PC-9 (cell line): ENCODE data around the gene FCN2.

Experiments used
- EZH2 ChIP-seq: fragments of 200-600 bp; sonication (generic); IDR thresholded peaks from 2 replicates; pipeline ENCODE4 v1.8.0; 2017; ENCODE audit warnings: antibody characterized with exemption, low read depth
- TF ChIP-seq, protein P1 (sequence below): fragments of 200-600 bp; sonication (generic); conservative IDR thresholded peaks from 2 replicates; pipeline ENCODE4 v1.6.1; 2017; ENCODE audit warnings: mixed run types, antibody characterized with exemption, mild to moderate bottlenecking, moderate library complexity

DNA sequence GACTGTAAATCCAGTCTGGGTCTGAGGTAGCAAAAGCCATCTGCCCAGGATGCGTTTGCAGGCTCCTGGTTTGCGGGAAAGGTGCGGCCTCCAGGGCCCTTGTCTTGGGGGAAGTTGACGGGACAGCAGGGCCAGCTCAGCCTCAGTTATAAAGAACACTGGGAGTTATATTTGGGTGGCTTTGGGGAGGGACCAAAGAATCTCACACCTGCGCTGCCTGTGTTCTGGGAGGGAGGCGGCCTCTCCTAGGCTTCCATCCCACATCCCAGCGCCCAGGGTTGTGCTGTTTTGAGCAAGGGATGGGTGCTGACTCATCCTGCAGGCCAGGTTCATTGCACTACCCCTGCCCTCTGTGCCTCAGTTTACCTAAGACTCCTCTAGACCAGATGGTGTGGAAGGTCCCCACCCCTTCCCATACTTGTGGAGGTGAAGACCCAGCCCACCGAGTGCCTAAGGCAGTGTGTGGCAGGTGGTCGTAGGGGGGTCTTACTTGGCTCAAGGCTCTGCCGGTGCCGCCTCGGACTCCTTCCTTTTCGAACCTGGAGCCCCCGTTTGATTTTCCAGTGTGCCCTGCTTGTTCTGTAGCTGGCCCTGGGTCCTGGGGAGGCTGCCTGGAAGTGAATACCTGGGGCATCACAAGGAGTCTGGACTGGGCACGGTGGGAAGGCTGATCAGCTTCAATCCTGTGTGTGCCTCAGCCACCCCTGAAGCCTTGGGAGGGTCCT lies 39.3 kb upstream of the FCN2 start:
- TF ChIP-seq, protein P1, sequence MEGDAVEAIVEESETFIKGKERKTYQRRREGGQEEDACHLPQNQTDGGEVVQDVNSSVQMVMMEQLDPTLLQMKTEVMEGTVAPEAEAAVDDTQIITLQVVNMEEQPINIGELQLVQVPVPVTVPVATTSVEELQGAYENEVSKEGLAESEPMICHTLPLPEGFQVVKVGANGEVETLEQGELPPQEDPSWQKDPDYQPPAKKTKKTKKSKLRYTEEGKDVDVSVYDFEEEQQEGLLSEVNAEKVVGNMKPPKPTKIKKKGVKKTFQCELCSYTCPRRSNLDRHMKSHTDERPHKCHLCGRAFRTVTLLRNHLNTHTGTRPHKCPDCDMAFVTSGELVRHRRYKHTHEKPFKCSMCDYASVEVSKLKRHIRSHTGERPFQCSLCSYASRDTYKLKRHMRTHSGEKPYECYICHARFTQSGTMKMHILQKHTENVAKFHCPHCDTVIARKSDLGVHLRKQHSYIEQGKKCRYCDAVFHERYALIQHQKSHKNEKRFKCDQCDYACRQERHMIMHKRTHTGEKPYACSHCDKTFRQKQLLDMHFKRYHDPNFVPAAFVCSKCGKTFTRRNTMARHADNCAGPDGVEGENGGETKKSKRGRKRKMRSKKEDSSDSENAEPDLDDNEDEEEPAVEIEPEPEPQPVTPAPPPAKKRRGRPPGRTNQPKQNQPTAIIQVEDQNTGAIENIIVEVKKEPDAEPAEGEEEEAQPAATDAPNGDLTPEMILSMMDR: no peak
- no peak for TF ChIP-seq EZH2
